Measurements from ENCODE around the gene CGB7. TPM values are rescaled to one million over a fixed set of nuclear protein-coding genes. Genes with fewer than 3 reads are reported as not detected.

CGB7 gene
- total and polyA plus RNA-seq, 9 of the 15 experiments (the other 6 are each of a cell fraction or from before 2014, with no cell fraction given) = not detected

DNA sequence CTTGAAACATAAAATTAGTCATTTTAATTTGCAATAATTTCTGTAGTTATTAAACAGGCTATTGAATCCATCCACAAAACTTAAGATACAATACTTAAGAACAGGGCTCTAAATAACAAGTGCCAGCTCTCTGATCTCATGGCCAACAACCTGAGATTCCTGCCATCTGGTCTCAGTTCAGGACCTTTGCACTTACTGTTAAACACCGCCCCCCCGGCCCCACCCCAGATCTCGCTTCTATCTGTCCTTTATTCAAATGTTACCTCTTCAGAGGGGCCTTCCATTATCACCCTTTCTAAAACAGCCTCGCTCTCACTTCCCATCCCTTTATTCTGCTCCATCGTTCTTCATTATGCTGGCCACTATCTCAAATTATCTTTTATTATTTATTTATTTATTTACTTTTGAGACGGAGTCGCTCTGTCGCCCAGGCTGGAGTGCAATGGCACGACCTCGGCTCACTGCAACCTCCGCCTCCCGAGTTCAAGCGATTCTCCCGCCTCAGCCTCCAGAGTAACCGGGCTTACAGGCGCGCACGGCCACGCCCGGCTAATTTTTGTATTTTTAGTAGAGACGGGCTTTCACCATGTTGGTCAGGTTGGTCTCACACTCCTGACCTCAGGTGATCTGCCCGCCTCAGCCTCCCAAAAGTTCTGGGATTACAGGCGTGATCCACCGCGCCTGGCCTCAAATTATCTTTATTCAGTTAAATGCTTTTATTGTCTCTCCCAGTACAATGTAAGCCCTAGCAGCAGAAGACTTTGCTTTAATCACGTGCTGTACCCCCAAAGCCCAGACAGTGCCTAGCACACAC is 26.9 kb upstream of the CGB7 start (continued):
- TF ChIP-seq, protein P1, sequence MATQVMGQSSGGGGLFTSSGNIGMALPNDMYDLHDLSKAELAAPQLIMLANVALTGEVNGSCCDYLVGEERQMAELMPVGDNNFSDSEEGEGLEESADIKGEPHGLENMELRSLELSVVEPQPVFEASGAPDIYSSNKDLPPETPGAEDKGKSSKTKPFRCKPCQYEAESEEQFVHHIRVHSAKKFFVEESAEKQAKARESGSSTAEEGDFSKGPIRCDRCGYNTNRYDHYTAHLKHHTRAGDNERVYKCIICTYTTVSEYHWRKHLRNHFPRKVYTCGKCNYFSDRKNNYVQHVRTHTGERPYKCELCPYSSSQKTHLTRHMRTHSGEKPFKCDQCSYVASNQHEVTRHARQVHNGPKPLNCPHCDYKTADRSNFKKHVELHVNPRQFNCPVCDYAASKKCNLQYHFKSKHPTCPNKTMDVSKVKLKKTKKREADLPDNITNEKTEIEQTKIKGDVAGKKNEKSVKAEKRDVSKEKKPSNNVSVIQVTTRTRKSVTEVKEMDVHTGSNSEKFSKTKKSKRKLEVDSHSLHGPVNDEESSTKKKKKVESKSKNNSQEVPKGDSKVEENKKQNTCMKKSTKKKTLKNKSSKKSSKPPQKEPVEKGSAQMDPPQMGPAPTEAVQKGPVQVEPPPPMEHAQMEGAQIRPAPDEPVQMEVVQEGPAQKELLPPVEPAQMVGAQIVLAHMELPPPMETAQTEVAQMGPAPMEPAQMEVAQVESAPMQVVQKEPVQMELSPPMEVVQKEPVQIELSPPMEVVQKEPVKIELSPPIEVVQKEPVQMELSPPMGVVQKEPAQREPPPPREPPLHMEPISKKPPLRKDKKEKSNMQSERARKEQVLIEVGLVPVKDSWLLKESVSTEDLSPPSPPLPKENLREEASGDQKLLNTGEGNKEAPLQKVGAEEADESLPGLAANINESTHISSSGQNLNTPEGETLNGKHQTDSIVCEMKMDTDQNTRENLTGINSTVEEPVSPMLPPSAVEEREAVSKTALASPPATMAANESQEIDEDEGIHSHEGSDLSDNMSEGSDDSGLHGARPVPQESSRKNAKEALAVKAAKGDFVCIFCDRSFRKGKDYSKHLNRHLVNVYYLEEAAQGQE (IDR thresholded peaks at IDR 0.05; ENCODE audit: borderline replicate concordance) = no peak
- TF ChIP-seq, protein P1 (CRISPR knock-in tag; IDR thresholded peaks at IDR 0.05; ENCODE audit: low read depth) = 0 out of 2 replicates have a peak, but pooled peaks have one; percentile 45
- TF ChIP-seq, protein P2, sequence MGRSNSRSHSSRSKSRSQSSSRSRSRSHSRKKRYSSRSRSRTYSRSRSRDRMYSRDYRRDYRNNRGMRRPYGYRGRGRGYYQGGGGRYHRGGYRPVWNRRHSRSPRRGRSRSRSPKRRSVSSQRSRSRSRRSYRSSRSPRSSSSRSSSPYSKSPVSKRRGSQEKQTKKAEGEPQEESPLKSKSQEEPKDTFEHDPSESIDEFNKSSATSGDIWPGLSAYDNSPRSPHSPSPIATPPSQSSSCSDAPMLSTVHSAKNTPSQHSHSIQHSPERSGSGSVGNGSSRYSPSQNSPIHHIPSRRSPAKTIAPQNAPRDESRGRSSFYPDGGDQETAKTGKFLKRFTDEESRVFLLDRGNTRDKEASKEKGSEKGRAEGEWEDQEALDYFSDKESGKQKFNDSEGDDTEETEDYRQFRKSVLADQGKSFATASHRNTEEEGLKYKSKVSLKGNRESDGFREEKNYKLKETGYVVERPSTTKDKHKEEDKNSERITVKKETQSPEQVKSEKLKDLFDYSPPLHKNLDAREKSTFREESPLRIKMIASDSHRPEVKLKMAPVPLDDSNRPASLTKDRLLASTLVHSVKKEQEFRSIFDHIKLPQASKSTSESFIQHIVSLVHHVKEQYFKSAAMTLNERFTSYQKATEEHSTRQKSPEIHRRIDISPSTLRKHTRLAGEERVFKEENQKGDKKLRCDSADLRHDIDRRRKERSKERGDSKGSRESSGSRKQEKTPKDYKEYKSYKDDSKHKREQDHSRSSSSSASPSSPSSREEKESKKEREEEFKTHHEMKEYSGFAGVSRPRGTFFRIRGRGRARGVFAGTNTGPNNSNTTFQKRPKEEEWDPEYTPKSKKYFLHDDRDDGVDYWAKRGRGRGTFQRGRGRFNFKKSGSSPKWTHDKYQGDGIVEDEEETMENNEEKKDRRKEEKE (IDR thresholded peaks at IDR 0.05; ENCODE audit: borderline replicate concordance in 1 of 2, control insufficient read depth in 1 of 2, low read depth in 2 of 2, low read length in 1 of 2) = no peak
- TF ChIP-seq RHOXF2B (CRISPR knock-in tag; conservative IDR thresholded peaks at IDR 0.05) (no peak), SMAD4 (CRISPR knock-in tag; conservative IDR thresholded peaks at IDR 0.05) (0 out of 2 replicates have a peak, but pooled peaks have one; percentile 36), ZNF766 (CRISPR knock-in tag; conservative IDR thresholded peaks at IDR 0.05) (0 out of 2 replicates have a peak, but pooled peaks have one; percentile 3), BACH1 (tag; IDR thresholded peaks at IDR 0.05) (no peak), RNF2 (IDR thresholded peaks at IDR 0.05) (no peak)
- TF ChIP-seq, protein P3, sequence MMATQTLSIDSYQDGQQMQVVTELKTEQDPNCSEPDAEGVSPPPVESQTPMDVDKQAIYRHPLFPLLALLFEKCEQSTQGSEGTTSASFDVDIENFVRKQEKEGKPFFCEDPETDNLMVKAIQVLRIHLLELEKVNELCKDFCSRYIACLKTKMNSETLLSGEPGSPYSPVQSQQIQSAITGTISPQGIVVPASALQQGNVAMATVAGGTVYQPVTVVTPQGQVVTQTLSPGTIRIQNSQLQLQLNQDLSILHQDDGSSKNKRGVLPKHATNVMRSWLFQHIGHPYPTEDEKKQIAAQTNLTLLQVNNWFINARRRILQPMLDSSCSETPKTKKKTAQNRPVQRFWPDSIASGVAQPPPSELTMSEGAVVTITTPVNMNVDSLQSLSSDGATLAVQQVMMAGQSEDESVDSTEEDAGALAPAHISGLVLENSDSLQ (IDR thresholded peaks at IDR 0.05) = no peak
- TF ChIP-seq, protein P4, sequence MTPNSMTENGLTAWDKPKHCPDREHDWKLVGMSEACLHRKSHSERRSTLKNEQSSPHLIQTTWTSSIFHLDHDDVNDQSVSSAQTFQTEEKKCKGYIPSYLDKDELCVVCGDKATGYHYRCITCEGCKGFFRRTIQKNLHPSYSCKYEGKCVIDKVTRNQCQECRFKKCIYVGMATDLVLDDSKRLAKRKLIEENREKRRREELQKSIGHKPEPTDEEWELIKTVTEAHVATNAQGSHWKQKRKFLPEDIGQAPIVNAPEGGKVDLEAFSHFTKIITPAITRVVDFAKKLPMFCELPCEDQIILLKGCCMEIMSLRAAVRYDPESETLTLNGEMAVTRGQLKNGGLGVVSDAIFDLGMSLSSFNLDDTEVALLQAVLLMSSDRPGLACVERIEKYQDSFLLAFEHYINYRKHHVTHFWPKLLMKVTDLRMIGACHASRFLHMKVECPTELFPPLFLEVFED (CRISPR knock-in tag; conservative IDR thresholded peaks at IDR 0.05) = no peak
- TF ChIP-seq, protein P5, sequence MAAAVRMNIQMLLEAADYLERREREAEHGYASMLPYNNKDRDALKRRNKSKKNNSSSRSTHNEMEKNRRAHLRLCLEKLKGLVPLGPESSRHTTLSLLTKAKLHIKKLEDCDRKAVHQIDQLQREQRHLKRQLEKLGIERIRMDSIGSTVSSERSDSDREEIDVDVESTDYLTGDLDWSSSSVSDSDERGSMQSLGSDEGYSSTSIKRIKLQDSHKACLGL (CRISPR knock-in tag; IDR thresholded peaks at IDR 0.05; ENCODE audit: borderline replicate concordance, poor library complexity, severe bottlenecking) = no peak
